C4-2B (cell line): ENCODE data around the gene TSPAN31.

Experiments used
- H3K27ac ChIP-seq: fragments of 450-650 bp; 2 replicates; pipeline ENCODE4 v1.5.1; 2017
- CTCF ChIP-seq: fragments of 450-650 bp; conservative IDR thresholded peaks from 2 replicates; pipeline ENCODE4 v1.5.1; 2017; ENCODE audit warnings: mild to moderate bottlenecking
- ZFX ChIP-seq: fragments of 450-650 bp; IDR thresholded peaks from 2 replicates; pipeline ENCODE4 v1.6.1; 2017

The TSPAN31 gene

GRCh38 chr12:57734591-57734990, 10.2 kb upstream of the TSPAN31 start:
- TF ChIP-seq ZFX (no peak), CTCF (no peak)

GRCh38 chr12:57735198-57735855, 9.5 kb upstream of the TSPAN31 start:
- TF ChIP-seq ZFX (no peak), CTCF (no peak)
- H3K27ac ChIP-seq = no peak overlapping the region

More at GRCh38 chr12:57734591-57734990, 10.2 kb upstream of the TSPAN31 start:
- no peak overlapping the region for H3K27ac ChIP-seq

- TF ChIP-seq CTCF = no peak; the same call in 1 of the 2 replicates
- no peak for TF ChIP-seq ZFX
- no peak overlapping the region for H3K27ac ChIP-seq
These were observed 8.7 kb upstream of the TSPAN31 start for GRCh38 chr12:57735952-57736740.

GRCh38 chr12:57736741-57737466, 7.9 kb upstream of the TSPAN31 start:
- H3K27ac ChIP-seq = no peak overlapping the region
- TF ChIP-seq CTCF (no peak), ZFX (no peak)

GRCh38 chr12:57737467-57738460, 7.1 kb upstream of the TSPAN31 start:
- H3K27ac ChIP-seq = no peak overlapping the region
- TF ChIP-seq ZFX (no peak), CTCF (no peak; the same call in 1 of the 2 replicates)

GRCh38 chr12:57738661-57739237, 6.1 kb upstream of the TSPAN31 start, which contains the start of gene AGAP2:
Gene AGAP2, minus strand, starts transcription at chr12:57738742. Its CDS starts 496 bp downstream, at chr12:57738246.
- H3K27ac ChIP-seq = no peak within 1 kb of the TSS

More at GRCh38 chr12:57738661-57739237, 6.1 kb upstream of the TSPAN31 start, which contains the start of gene AGAP2:
- TF ChIP-seq ZFX = no peak
- TF ChIP-seq CTCF = no peak
